Stimulated activated CD8-positive, alpha-beta memory T cell treated with anti-CD3 and anti-CD28 coated beads, Interleukin-12 subunit alpha, Interleukin-12 subunit beta, amount 100 ng/mL, for 24 hours (primary cell): ENCODE results near the gene FBN2.
"Not testable (repeated sequence)": the region's sequence is repeated elsewhere in the genome, so short reads cannot be mapped to it uniquely, and the experiment has no call there.

Experiments used
- DNase-seq: peaks from one replicate; pipeline ENCODE4 v3.0.0-alpha.2; 2020; ENCODE audit errors: extremely low read depth

Gene FBN2

DNA sequence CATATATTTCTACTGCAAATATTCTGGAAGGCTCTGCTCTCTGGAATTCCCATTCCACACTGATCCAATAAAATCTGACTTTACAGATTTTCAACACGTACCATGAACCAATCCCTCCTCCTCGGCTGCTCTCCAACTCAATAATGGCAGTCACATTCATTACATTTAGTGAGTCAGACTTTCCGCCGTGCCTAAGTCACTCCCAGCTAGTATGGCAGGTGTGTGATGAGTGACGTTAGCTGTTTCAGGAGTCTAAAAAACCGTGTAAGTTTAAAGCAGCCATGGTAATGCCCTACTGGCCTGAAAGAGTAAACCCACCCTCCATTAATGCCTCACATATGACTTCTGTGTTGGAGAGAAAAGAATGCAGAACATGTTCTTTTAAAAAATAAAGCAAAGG is 3.3 kb downstream of the FBN2 start:
- DNase-seq: no peak

DNA sequence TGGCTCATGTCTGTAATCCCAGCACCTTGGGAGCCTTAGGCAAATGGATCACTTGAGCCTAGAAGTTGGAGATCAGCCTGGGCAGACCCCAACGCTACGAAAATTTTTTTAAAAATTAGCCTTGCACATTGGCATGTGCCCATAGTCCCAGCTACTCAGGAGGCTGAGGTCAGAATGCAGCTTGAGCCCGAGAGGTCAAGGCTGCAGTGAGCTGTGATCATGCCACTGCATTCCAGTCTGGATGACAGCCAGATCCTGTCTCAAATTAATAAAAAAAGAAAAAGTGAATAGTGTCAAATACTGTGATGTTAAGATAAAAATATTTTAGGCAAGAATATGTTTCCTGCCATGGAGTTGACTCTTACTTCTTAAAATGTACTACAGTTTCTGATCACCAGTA is 5.3 kb downstream of the FBN2 start:
- DNase-seq: no peak

GRCh38 chr5:128532127-128532526 is 5.9 kb downstream of the FBN2 start:
- DNase-seq: no peak

GRCh38 chr5:128528637-128529255 is 9.3 kb downstream of the FBN2 start:
- DNase-seq: no peak

DNA sequence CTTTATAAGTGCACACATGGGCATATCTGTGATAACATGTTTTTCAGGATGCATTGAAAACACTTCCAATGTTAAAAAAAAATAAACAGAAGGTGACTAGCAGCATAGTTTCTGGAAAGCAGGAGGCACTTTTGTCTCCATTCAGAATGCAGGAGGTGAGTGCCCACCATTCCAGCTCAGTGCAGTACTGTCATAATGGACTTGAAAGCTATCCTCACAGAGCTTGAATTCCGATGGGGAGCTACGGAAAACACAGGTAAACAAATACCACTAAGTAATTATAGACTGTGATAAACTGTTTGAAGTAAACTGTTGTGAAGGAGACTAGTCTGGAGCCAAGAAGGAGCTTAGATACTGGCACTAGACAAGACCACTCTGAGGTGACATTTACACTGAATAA is 9.9 kb downstream of the FBN2 start:
- DNase-seq: no peak

- no peak for DNase-seq
These were observed 11.0 kb downstream of the FBN2 start for GRCh38 chr5:128527077-128527476.

- DNase-seq: no peak
These were observed 15.7 kb downstream of the FBN2 start for GRCh38 chr5:128522336-128522735.

DNA sequence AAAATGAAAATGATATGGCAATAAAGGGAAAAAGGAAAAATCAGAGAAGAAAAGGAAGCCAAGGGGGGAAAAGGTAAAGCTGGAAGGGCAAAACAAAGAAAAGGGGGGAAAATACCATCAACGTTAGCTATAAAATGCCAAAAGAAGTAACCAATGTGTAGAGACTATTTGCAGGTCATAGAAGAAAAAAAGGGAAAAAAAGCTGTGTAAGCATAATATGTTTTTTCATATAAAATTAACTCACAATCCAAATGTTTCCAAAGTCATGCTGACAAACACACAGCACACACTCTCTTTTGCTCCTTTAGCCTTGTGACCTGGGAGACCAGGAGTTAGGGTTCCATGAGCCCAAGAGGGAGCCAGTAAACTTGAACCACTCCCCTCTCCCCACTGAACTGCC is 18.2 kb downstream of the FBN2 start:
- DNase-seq: no peak

- no peak for DNase-seq
These were observed 21.1 kb downstream of the FBN2 start for GRCh38 chr5:128516978-128517377.

DNA sequence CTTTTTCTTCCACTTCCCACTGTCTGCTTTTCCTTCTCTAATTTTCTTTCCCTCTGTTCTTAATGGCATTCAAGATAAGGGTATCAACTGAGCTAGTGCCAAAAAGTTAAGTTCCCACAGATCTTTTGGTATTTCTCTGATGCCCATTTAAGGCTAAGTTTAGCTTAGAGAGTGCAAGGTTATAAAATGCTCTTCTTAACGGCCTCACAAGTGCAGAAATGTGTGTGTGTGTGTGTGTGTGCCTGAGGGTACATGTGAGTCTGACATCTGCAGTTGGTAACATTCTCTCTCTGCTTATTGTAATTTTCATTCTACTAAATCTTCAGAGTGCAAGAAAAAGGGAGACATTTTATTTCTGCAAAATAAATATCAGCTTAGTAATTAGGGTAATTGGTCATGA is 24.2 kb downstream of the FBN2 start:
- no peak for DNase-seq

DNA sequence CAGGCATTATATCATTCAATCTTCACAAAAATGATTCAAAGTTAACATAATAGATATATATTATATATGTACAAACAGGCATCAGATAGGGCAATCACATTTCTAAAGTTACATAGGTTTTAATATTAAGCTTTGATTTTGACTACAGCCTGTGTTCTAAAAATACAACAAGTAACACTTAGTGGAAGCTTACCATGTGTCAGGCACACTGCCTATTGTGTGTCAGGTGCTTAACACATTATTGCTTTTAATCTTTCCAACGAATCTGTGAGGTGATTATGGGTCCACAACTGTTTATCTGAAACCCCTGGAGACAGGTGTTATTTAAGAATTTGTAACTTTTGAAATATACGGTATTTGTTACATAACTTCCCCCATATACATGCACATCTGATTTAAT is 25.2 kb downstream of the FBN2 start:
- no peak for DNase-seq

DNA sequence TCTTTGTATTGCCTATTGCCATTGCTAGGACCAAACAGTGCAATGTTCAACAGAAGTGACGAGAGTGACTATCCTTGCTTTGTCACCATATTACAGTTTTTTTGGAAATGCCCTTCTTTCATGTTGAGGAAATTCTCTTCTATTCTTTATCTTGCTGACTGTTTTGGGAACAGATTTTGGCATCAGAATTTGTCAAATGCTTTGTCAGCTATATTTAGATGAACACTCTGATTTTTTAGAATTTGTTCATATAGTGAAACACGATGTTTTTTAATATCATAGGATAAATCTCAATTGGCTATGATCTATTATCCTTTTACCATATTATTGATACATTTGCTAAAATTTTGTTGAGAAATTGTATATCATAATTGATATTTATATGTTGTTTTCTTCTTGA is 31.4 kb downstream of the FBN2 start:
- DNase-seq: no peak

DNA sequence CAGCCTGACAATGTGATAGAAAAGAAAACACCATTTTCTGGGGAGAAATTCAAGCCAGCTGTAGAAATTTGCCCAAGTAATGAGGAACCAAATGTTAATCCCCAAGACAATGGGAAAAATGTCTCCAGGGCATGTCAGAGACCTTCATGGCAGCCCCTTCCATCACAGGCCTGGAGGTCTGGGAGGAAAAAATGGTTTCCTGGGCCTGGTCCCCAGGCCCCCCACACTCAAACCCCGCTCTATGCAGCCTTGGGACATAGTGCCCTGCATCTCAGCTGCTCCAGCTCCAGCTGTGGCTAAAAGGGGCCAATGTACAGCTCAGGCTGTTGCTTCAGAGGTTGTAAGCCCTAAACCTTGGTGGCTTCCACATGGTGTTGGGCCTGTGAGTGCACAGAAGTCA is 34.3 kb downstream of the FBN2 start:
- DNase-seq: not testable (repeated sequence)

- DNase-seq: no peak
These were observed 39.1 kb downstream of the FBN2 start for GRCh38 chr5:128498844-128499455.

DNA sequence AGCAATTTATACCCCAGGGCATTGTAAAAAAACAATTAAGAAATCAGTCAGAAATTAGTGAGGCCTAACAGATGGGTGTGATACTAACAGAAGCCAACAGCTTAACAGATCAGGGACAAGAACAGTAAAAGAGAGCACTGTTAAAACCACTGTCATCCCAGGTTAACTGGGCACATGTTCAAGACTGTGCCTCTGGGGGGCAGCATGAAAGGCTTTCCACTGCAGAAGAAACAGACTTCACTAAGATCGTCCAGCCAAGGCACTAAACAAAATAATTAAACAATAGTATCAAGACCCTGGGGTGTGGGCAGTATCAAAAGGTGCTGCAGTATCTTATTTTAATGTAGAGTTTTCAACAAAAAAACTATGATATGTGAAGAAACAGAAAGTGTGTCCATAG is 43.5 kb downstream of the FBN2 start:
- DNase-seq: no peak

DNA sequence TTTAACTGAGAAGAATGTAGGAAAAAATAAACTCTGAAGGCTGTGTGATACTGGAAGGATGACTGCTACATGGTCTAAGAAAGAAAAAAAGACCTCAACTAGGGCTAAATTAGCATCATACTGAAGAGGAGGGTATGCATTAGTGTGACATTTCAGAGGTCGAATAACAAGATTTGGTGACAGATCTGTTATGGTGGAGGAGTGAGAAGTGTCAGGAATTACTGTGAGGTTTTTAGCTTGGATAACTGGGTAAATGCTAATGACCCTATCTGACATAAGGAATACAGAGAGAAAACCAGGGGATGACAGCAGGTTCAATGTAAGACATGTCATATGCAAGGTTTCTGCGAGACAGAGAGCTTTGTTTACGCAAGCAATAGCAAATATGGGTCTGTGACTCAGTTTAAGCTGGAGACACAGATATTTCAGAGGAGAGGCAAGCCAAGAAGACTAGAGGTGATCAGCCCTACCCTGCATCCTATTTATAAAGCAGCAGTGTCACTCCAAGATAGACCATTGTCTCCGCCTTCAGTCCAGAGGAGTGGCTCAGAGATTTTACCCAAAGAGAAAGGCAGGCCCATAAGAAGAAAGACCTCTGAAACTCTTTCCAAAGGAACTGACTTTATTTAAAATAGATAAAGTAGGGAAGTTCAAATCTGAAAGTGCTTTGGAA is 44.3 kb downstream of the FBN2 start:
- no peak for DNase-seq

DNA sequence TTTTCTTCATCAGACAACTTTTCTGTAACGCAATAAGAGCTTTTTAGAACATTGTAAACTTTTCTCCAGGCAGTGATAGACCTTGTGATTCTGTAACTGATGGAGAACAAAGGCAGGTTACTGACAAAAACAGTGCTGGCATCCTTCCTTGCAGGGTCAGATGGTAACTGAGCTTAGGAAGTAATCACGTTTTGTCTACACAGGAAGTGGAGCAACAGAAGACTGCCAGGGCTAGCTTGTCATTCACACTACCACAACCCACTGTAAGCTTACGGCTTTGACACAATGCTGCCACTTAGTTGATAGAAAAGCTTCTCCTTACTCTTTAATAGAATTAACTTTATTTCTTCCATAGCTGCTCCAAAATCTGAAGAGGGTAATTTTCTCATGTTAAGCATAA is 46.8 kb downstream of the FBN2 start:
- no peak for DNase-seq

DNA sequence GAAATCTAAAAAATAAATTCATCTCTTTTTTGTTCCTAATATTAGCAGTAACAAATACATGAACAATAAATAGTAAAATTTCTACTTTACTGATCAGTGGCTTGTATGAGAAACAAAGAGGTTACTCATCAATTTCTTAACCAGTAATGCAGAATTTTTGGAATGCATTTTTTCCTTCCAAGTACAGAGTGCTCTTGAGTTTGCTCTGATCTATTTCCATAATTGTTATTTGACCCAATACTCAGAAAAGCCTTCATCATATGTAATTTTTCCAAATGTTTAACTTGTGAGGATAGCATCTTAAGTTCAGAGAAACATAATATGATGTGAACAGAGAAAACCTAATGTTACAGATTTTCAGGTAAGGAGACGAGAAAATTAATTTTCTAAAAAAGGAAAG is 47.3 kb downstream of the FBN2 start:
- DNase-seq: no peak

DNA sequence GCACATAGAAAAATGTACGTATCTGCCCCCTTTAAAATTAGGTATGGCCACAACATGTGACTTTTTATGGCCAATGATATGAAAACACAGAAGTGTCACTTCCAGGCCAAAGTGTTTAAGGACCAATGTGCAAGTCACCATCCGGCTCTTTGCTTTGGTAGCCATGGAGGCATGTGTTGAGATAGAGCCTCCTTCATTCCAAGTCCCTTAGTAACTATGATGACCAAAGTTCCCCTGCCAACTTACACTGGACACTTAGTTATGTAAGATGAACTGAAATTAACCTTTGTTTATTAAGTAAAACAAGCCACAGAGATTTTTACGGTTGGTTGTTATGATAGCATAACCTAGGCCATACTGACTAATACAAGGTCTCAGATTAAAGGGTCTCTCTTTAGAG is 51.0 kb downstream of the FBN2 start:
- no peak for DNase-seq

DNA sequence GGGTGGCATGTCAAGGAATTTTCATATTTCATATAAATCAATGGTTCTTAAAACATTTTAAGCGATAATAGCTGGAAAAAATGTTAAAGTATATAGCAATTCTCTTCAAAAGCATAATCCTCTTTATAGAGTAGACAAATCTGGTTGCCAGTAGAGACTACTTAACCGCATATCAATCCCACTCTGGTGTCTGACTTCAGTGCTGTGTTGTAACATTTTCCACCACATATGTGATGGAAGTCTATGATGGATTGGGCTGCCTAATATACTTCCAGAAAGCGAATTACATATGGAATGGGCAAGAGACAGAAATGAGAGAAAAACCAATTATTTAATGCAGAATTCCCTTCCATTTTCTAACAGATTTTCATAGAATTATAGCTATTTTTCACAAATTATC is 54.3 kb downstream of the FBN2 start:
- DNase-seq: no peak

GRCh38 chr5:128480906-128481633 is 57.0 kb downstream of the FBN2 start:
- no peak for DNase-seq

DNA sequence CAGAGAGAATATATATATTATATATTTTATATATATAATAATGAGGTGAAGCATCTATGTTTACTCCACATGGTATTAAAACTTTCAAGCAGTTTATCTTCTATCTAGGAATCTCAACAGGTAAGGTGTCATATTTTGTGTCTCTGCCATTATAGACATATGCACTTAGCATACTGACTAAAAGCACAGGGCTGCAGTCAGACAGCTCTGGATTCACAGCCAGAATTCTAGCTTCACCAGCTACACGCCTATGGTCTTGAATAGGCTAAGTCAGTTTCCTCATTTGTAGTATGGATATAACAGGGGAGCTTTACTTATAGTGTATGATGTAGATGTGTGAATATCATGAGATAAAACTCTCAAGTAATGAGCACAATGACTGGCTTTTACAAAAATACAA is 57.9 kb downstream of the FBN2 start:
- no peak for DNase-seq
